ENCODE data around the gene FLOT1. TPM values are rescaled to one million over a fixed set of nuclear protein-coding genes. Genes with fewer than 3 reads are reported as not detected.

The FLOT1 gene
- total and polyA plus RNA-seq, 9 of the 15 experiments (the other 6 are each of a cell fraction or from before 2014, with no cell fraction given), result 11.7 to 149 (median 118) TPM

DNA sequence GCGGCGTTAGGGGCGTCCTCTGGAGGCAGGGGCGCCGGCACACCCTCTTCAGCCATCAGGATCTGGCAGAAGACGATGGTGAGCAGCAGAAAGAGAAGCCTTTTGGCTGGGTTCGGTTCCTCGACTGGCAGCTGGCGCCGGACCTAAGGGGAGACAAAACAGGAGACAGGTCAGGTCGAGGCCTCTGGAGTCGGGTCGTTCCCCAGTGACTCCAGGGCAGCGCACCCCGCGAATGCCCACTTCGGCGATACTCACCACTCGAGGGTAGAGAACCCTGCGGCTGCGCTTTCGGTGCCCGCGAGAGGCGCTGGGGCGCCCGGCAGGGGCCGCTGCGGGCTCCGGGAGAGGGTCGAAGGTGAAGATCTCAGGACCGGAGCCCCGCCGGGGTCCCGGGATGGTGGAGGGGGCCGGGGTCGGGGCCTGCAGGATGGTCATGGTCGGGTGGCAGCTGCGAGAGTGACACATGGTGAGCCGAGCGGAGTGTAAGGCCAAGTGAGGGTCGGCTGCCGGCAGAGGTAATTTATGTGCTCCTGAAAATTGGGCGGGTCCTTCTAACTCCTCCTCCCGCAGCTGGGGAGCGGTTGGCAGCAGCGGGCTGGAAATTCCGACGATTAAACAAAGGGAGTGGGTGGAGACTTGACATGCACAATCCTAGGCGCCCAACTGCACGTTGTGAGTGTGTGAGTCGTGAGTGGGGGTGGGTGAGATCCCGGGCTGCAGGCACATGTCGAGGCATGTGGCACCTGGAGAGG is 1.7 kb upstream of the FLOT1 start, which contains the start of gene IER3 (continued):
- no peak for TF ChIP-seq HNRNPLL (IDR thresholded peaks at IDR 0.05; ENCODE audit: low read depth, low read length, poor library complexity, severe bottlenecking)
- TF ChIP-seq ZNF668 (CRISPR knock-in tag; IDR thresholded peaks at IDR 0.05), result 0 out of 2 replicates have a peak, but pooled peaks have one; percentile 11
- TF ChIP-seq, protein P1, sequence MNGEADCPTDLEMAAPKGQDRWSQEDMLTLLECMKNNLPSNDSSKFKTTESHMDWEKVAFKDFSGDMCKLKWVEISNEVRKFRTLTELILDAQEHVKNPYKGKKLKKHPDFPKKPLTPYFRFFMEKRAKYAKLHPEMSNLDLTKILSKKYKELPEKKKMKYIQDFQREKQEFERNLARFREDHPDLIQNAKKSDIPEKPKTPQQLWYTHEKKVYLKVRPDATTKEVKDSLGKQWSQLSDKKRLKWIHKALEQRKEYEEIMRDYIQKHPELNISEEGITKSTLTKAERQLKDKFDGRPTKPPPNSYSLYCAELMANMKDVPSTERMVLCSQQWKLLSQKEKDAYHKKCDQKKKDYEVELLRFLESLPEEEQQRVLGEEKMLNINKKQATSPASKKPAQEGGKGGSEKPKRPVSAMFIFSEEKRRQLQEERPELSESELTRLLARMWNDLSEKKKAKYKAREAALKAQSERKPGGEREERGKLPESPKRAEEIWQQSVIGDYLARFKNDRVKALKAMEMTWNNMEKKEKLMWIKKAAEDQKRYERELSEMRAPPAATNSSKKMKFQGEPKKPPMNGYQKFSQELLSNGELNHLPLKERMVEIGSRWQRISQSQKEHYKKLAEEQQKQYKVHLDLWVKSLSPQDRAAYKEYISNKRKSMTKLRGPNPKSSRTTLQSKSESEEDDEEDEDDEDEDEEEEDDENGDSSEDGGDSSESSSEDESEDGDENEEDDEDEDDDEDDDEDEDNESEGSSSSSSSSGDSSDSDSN (IDR thresholded peaks at IDR 0.05; ENCODE audit: borderline replicate concordance in 1 of 2, low read depth in 2 of 2, low read length in 2 of 2), result peak; percentile 65 to 70; a peak in 2 of 4 replicates
- no peak for TF ChIP-seq NR3C1 (CRISPR knock-in tag; IDR thresholded peaks at IDR 0.05)
- peak; percentile 50 to 93; a peak in 2 of 4 replicates for TF ChIP-seq NONO (IDR thresholded peaks at IDR 0.05; ENCODE audit: low read depth in 2 of 2, low read length in 1 of 2)
- TF ChIP-seq ZNF584 (CRISPR knock-in tag; IDR thresholded peaks at IDR 0.05; ENCODE audit: low read depth), result 0 out of 2 replicates have a peak, but pooled peaks have one; percentile 62
- TF ChIP-seq, protein P2, sequence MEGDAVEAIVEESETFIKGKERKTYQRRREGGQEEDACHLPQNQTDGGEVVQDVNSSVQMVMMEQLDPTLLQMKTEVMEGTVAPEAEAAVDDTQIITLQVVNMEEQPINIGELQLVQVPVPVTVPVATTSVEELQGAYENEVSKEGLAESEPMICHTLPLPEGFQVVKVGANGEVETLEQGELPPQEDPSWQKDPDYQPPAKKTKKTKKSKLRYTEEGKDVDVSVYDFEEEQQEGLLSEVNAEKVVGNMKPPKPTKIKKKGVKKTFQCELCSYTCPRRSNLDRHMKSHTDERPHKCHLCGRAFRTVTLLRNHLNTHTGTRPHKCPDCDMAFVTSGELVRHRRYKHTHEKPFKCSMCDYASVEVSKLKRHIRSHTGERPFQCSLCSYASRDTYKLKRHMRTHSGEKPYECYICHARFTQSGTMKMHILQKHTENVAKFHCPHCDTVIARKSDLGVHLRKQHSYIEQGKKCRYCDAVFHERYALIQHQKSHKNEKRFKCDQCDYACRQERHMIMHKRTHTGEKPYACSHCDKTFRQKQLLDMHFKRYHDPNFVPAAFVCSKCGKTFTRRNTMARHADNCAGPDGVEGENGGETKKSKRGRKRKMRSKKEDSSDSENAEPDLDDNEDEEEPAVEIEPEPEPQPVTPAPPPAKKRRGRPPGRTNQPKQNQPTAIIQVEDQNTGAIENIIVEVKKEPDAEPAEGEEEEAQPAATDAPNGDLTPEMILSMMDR (IDR thresholded peaks at IDR 0.05 in 2 of 3, conservative IDR thresholded peaks at IDR 0.05 in 1 of 3; ENCODE audit: insufficient read depth in 2 of 3, low read depth in 1 of 3, low read length in 3 of 3), result peak; percentile 71 to 86 (median 82)
- TF ChIP-seq, protein P3, sequence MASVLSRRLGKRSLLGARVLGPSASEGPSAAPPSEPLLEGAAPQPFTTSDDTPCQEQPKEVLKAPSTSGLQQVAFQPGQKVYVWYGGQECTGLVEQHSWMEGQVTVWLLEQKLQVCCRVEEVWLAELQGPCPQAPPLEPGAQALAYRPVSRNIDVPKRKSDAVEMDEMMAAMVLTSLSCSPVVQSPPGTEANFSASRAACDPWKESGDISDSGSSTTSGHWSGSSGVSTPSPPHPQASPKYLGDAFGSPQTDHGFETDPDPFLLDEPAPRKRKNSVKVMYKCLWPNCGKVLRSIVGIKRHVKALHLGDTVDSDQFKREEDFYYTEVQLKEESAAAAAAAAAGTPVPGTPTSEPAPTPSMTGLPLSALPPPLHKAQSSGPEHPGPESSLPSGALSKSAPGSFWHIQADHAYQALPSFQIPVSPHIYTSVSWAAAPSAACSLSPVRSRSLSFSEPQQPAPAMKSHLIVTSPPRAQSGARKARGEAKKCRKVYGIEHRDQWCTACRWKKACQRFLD (CRISPR knock-in tag; IDR thresholded peaks at IDR 0.05), result peak; percentile 61
- peak; percentile 43; the same call in 1 of the 2 replicates for TF ChIP-seq ZNF143 (CRISPR knock-in tag; IDR thresholded peaks at IDR 0.05)
- TF ChIP-seq POLR3A (IDR thresholded peaks at IDR 0.05; ENCODE audit: borderline replicate concordance, extremely low read depth, insufficient read depth, insufficient read length), result no peak
- TF ChIP-seq, protein P4, sequence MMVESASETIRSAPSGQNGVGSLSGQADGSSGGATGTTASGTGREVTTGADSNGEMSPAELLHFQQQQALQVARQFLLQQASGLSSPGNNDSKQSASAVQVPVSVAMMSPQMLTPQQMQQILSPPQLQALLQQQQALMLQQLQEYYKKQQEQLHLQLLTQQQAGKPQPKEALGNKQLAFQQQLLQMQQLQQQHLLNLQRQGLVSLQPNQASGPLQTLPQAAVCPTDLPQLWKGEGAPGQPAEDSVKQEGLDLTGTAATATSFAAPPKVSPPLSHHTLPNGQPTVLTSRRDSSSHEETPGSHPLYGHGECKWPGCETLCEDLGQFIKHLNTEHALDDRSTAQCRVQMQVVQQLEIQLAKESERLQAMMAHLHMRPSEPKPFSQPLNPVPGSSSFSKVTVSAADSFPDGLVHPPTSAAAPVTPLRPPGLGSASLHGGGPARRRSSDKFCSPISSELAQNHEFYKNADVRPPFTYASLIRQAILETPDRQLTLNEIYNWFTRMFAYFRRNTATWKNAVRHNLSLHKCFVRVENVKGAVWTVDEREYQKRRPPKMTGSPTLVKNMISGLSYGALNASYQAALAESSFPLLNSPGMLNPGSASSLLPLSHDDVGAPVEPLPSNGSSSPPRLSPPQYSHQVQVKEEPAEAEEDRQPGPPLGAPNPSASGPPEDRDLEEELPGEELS (CRISPR knock-in tag; IDR thresholded peaks at IDR 0.05; ENCODE audit: borderline replicate concordance), result no peak
- TF ChIP-seq FOXK2 (conservative IDR thresholded peaks at IDR 0.05 in 1 of 2, IDR thresholded peaks at IDR 0.05 in 1 of 2; ENCODE audit: low read depth in 2 of 2), result 0 out of 4 replicates have a peak, but pooled peaks of 1 of the 2 experiments have one; percentile 32
- TF ChIP-seq CBX1 (IDR thresholded peaks at IDR 0.05; ENCODE audit: low read depth), result peak; percentile 97
- peak; percentile 67; the same call in 1 of the 2 replicates for TF ChIP-seq L3MBTL2 (IDR thresholded peaks at IDR 0.05)
- no peak for TF ChIP-seq HMG20B (CRISPR knock-in tag; IDR thresholded peaks at IDR 0.05)
- peak; percentile 98 for TF ChIP-seq POLR2B (IDR thresholded peaks at IDR 0.05; ENCODE audit: low read depth, partially characterized antibody)
